ENCODE results near the gene TUBGCP6.
A peak's percentile ranks its signal among the peaks of the same experiment; 100 is the strongest.

Gene TUBGCP6

DNA sequence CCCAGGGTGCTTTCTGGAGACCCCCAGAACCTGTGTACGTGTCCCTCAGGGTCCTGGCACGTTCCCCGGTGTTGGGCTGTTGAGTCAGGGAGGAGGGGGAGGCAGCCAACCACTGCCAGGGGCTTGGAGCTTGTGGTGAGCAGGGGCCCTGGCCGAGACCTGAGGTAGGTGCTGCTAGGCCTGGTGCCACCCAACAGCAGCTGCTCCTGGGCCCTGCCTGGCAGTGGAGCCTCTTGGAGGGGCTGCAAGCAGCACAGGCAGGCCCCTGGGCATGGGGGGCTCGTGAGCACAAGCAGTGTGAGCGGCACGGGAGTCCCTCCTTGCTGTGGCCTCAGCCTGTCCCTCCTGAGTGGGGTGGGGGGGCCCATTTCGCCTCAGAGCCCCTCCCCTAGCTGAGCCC, 51.2 kb downstream of the TUBGCP6 start:
- FAIRE-seq (no peak), DNase-seq (ENCODE audit: insufficient read length) (no peak)
- TF ChIP-seq TAF1 (IDR thresholded peaks at IDR 0.05; ENCODE audit: borderline replicate concordance, low read depth, low read length) (no peak), POLR2AphosphoS5 (IDR thresholded peaks at IDR 0.05; ENCODE audit: low read depth, low read length) (no peak), POLR2A (IDR thresholded peaks at IDR 0.05; ENCODE audit: low read depth, low read length) (no peak)

- TF ChIP-seq POLR2AphosphoS5 (IDR thresholded peaks at IDR 0.05; ENCODE audit: low read depth, low read length) (no peak), TAF1 (IDR thresholded peaks at IDR 0.05; ENCODE audit: borderline replicate concordance, low read depth, low read length) (no peak), POLR2A (IDR thresholded peaks at IDR 0.05; ENCODE audit: low read depth, low read length) (peak; percentile 44; the same call in 1 of the 2 replicates)
- DNase-seq (ENCODE audit: insufficient read length) (no peak), FAIRE-seq (peak; percentile 94)
Observed at GRCh38 chr22:50192436-50193204, 52.2 kb downstream of the TUBGCP6 start.

GRCh38 chr22:50190941-50191741, 53.7 kb downstream of the TUBGCP6 start:
- TF ChIP-seq TAF1 (IDR thresholded peaks at IDR 0.05; ENCODE audit: borderline replicate concordance, low read depth, low read length) (no peak), POLR2A (IDR thresholded peaks at IDR 0.05; ENCODE audit: low read depth, low read length) (peak; percentile 81), POLR2AphosphoS5 (IDR thresholded peaks at IDR 0.05; ENCODE audit: low read depth, low read length) (no peak; the same call in 1 of the 2 replicates)
- no peak for FAIRE-seq
- DNase-seq (ENCODE audit: insufficient read length) = peak; percentile 64

DNA sequence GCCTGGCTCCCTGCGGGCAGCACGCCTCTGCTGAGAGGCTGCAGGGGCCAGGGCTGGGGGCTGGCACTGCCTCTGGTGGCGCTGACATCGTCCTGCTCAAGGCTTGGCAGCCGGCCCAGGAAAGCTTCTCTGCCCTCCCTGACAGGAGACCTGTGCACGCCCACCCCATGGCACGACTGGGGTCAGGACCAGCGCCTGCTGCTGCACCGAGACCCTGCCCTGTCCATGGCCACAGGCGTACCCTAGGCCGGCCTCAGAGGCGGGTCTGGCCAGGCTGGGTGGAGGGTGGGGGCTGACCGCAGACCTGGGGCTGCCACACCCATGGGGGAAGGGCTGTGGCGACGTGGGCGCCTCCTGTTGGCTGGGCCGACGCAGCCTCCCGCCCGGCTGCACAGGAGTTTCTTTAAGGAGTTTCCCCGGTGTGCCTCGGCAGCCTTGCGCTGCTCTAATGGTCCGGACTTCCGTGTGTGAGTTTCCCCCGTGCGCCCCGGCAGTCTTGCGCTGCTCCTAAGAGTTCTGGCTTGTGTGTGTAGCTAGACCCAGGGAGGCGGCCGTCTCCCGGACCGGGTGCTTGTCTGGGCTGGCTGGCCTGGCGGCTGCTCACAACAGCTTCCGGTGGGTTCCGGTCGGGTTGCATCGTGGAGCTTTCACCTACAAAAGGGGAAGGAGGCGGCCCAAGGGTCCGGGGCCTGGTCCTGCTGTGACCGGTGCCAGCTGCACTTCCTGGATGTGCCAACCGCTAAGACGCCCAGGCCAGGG, 54.5 kb downstream of the TUBGCP6 start:
- DNase-seq (ENCODE audit: insufficient read length) (peak; percentile 81), FAIRE-seq (peak; percentile 98)
- TF ChIP-seq POLR2AphosphoS5 (IDR thresholded peaks at IDR 0.05; ENCODE audit: low read depth, low read length) (peak; percentile 88), POLR2A (IDR thresholded peaks at IDR 0.05; ENCODE audit: low read depth, low read length) (peak; percentile 78; the same call in 1 of the 2 replicates), TAF1 (IDR thresholded peaks at IDR 0.05; ENCODE audit: borderline replicate concordance, low read depth, low read length) (peak; percentile 82)

DNA sequence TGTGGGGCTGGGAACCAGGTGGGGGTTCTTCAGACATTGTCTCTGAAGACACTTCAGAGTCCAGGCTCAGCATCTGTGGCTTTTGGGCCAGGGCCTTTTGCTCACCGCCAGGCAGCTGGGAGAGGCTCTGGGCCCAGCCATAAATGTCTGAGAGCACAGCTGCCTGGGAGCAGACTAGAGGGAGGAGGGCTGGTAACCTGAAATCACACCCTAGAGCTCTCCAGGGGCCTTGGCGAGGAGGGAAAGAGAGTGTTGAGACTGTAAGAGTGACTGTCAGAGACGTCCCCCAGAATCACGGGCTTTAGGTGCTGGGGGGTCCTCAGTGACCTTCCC, 55.0 kb downstream of the TUBGCP6 start:
- no peak for TF ChIP-seq POLR2AphosphoS5 (IDR thresholded peaks at IDR 0.05; ENCODE audit: low read depth, low read length)
- no peak for DNase-seq (ENCODE audit: insufficient read length)
- FAIRE-seq = no peak

DNA sequence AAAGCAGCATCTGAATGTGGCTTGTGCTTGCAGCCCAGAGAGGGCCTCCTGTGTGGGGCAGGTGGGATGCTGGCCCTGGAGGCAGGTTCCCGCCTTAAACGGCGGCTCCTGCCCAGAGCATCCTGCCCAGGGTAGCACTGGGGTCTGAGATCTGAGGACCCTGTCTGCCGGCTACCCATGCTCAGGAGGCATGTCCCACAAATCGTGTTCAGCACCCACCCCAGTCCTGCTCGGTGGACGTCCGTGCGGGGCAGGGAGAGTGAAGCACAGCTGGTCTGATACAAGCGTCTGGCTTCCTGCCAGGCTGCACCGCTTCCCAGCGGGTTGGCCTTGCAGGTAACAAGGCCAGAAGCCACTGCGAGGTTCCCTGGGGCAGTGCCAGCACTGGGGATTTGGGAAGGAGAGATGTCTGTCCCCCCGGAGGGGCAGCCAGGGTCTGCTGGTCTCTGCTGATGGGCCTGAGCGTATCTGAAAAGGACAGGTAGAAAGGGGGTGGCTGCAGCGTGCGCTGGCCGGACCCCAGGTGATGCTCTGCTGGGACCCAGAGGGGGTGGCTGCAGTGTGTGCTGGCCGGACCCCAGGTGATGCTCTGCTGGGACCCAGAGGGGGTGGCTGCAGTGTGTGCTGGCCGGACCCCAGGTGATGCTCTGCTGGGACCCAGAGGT, 55.5 kb downstream of the TUBGCP6 start:
- DNase-seq (ENCODE audit: insufficient read length) (no peak), FAIRE-seq (peak; percentile 68)
- TF ChIP-seq POLR2AphosphoS5 (IDR thresholded peaks at IDR 0.05; ENCODE audit: low read depth, low read length) (no peak), TAF1 (IDR thresholded peaks at IDR 0.05; ENCODE audit: borderline replicate concordance, low read depth, low read length) (no peak), POLR2A (IDR thresholded peaks at IDR 0.05; ENCODE audit: low read depth, low read length) (no peak)

DNA sequence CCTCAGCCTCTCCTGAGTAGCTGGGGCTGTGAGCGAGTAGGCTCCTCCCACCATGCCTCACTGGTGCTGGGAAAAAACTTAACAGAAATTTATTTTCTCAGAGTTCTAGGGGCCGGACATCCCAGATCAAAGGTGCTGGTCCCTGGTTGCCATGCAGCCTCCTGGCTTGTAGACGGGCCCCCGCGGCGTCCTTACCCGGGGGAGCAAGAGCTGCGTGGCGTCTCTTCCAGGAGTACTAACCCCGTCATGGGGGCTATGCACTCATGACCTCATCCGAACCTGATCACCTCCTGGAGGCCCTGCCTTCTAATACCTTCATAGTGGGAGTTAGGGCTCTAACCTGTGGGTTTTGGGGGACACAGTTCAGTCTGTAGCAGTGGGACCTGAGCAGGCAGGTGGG, 56.5 kb downstream of the TUBGCP6 start:
- FAIRE-seq (no peak), DNase-seq (ENCODE audit: insufficient read length) (no peak)
- TF ChIP-seq POLR2AphosphoS5 (IDR thresholded peaks at IDR 0.05; ENCODE audit: low read depth, low read length) (0 out of 2 replicates have a peak, but pooled peaks have one; percentile 27), POLR2A (IDR thresholded peaks at IDR 0.05; ENCODE audit: low read depth, low read length) (no peak)

DNA sequence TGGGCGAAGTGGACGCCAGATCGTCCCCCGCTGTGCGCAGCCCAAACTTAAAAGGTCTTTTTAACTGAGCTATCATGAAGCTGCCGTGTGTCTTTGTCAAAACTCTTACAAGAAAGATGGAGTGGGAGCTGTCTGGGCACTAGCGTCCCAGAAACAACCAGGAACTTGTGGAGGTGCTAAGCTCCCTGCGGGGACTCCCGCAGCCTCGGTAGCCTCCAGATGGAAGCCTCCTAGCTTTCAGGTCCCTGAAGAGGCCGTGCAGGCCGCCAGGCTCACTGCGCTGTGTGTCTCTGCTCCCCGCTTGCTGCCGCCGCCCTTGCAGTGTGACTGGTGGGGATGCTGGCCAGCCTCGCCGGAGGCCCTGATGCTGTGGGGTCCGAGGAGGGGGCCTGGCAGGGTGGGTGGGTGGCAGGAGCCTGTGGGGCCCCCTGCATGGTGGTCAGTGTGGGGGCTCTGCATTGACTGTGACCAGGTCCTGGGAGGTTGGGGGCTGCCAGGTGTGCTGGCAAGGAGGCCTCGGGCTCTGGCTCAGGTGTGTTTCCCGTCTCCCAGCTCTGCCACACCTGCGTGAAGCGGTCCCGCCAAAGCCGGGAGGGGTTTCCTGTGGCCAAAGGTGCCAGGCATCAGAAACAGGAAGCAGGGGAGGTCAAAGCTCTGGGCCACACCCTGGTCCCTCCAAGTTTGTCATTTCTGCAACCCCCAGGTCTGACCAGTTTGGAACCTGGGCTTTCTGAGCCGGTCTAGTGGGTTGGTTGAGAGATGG, 57.9 kb downstream of the TUBGCP6 start:
- DNase-seq (ENCODE audit: insufficient read length) (no peak), FAIRE-seq (peak; percentile 67)
- no peak for TF ChIP-seq TAF1 (IDR thresholded peaks at IDR 0.05; ENCODE audit: borderline replicate concordance, low read depth, low read length)
- TF ChIP-seq POLR2AphosphoS5 (IDR thresholded peaks at IDR 0.05; ENCODE audit: low read depth, low read length) = no peak
- no peak for TF ChIP-seq POLR2A (IDR thresholded peaks at IDR 0.05; ENCODE audit: low read depth, low read length)

DNA sequence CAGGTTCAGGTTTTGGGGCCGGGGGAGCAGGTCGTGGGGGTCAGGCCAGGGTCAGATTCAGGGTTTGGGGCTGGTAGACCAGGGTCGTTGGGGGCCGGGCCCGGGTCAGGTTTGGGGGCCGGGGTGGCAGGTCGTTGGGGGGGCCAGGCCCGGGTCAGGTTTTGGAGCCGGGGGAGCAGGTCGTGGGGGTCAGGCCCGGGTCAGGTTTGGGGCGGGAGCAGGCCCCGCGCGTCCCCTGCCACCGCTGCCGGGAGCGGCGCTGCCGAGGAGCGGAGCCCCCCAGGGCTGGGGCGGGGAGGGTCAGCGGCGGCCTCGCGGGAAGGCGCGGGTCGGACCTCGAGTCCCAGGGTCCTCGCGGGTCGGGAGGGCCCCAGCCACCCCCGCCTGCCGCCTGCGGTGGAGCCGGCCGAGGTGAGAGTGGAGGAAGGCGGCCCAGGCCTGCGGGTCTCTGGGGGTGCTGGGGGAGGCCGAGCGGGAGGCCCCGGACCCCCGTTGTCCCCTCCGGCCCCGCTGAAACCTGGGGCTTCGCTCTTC, 58.6 kb downstream of the TUBGCP6 start:
- FAIRE-seq (peak; percentile 36), DNase-seq (ENCODE audit: insufficient read length) (no peak)
- TF ChIP-seq POLR2AphosphoS5 (IDR thresholded peaks at IDR 0.05; ENCODE audit: low read depth, low read length) (no peak), TAF1 (IDR thresholded peaks at IDR 0.05; ENCODE audit: borderline replicate concordance, low read depth, low read length) (no peak), POLR2A (IDR thresholded peaks at IDR 0.05; ENCODE audit: low read depth, low read length) (no peak; the same call in 1 of the 2 replicates)

- FAIRE-seq = peak; percentile 96
- peak; percentile 95 for DNase-seq (ENCODE audit: insufficient read length)
- TF ChIP-seq TAF1 (IDR thresholded peaks at IDR 0.05; ENCODE audit: borderline replicate concordance, low read depth, low read length) (no peak), POLR2A (IDR thresholded peaks at IDR 0.05; ENCODE audit: low read depth, low read length) (peak; percentile 50; the same call in 1 of the 2 replicates)
Observed at GRCh38 chr22:50185375-50186087, 59.3 kb downstream of the TUBGCP6 start, which contains the start of gene TRABD. TRABD (plus strand) TSS chr22:50185913; CDS start chr22:50193061, 7,148 bp downstream.

Measured in GM12892 (cell line).